Measurements from ENCODE around the gene CAPN15.

Gene CAPN15

GRCh38 chr16:526181-527014 lies 1.1 kb upstream of the CAPN15 start:
- Histone ChIP-seq H3K79me2 (ENCODE audit: control insufficient read depth, insufficient read depth, low read length, unreplicated experiment) (peaks cover 53% of the 10 kb centered on the region), H2AFZ (ENCODE audit: low read length, unreplicated experiment) (no peak overlapping the region), H3K4me3 (ENCODE audit: low read depth, low read length) (peak overlapping the region; percentile 83), H3K27ac (ENCODE audit: low read depth, low read length) (peak overlapping the region; percentile 91), H3K4me1 (ENCODE audit: control insufficient read depth, insufficient read depth, low read length, unreplicated experiment) (peaks cover 39% of the 10 kb centered on the region), H3K27me3 (ENCODE audit: insufficient read depth, low read length) (no peaks in the 10 kb centered on the region), H3K36me3 (ENCODE audit: insufficient read depth, low read length) (no peaks in the 10 kb centered on the region)

DNA sequence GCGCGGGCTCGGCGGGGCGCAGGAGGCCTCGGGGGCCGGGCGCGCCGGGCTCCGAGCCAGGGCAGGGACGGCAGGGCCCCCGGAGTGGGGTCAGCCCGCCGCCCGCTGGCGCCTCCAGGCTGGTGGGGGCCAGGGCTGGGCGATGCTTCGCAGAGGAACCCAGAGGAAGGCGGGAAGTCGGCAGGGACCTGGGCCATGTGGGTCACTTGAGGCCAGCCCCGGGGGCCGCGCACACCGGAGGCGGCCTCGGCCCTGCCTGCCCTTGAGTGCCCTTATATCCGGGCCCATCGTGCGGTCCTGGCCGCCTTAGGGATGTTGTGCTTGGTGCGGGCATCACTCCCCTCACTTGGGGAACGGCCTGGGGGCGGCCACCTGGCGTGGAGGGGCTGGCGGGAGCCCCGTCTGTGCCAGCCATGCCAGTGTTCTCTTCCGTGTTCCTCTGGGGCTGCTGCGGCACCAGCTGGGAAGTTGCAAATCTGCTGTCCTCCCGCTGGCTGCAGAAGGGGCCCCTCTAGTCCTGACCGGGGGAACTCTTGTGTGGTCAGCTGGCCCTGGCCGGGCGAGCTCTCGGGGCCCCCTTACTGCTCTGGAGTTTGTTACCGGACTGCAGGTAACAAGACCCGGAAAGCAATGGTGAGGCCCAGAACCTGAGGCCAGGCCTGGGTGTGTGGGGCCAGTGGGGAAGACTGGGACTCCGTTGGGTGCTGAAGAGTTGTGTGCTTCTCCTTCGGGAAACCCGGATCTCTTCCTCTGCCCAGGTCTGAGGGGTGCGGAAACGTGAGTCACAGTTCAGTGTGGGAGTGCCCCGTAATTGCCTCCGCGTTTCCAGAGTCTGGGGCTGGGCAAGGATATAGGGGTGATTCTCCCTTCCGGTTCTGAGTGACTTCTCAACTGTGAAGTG lies 849 bp downstream of the CAPN15 start:
- Histone ChIP-seq H2AFZ (ENCODE audit: low read length, unreplicated experiment) (no peak overlapping the region), H3K36me3 (ENCODE audit: insufficient read depth, low read length) (no peaks in the 10 kb centered on the region), H3K27ac (ENCODE audit: low read depth, low read length) (peak overlapping the region; percentile 84), H3K27me3 (ENCODE audit: insufficient read depth, low read length) (no peaks in the 10 kb centered on the region), H3K79me2 (ENCODE audit: control insufficient read depth, insufficient read depth, low read length, unreplicated experiment) (peaks cover 68% of the 10 kb centered on the region), H3K4me3 (ENCODE audit: low read depth, low read length) (peak overlapping the region; percentile 98), H3K4me1 (ENCODE audit: control insufficient read depth, insufficient read depth, low read length, unreplicated experiment) (peaks cover 39% of the 10 kb centered on the region)

- H3K4me3 ChIP-seq (ENCODE audit: low read depth, low read length): peak overlapping the region; percentile 98
- peak overlapping the region; percentile 84 for H3K27ac ChIP-seq (ENCODE audit: low read depth, low read length)
- H3K36me3 ChIP-seq (ENCODE audit: insufficient read depth, low read length): no peaks in the 10 kb centered on the region
- H3K4me1 ChIP-seq (ENCODE audit: control insufficient read depth, insufficient read depth, low read length, unreplicated experiment): peaks cover 41% of the 10 kb centered on the region
- H2AFZ ChIP-seq (ENCODE audit: low read length, unreplicated experiment): no peak overlapping the region
- peaks cover 73% of the 10 kb centered on the region for H3K79me2 ChIP-seq (ENCODE audit: control insufficient read depth, insufficient read depth, low read length, unreplicated experiment)
- no peaks in the 10 kb centered on the region for H3K27me3 ChIP-seq (ENCODE audit: insufficient read depth, low read length)
Measured at GRCh38 chr16:529012-529575, 1.6 kb downstream of the CAPN15 start.

DNA sequence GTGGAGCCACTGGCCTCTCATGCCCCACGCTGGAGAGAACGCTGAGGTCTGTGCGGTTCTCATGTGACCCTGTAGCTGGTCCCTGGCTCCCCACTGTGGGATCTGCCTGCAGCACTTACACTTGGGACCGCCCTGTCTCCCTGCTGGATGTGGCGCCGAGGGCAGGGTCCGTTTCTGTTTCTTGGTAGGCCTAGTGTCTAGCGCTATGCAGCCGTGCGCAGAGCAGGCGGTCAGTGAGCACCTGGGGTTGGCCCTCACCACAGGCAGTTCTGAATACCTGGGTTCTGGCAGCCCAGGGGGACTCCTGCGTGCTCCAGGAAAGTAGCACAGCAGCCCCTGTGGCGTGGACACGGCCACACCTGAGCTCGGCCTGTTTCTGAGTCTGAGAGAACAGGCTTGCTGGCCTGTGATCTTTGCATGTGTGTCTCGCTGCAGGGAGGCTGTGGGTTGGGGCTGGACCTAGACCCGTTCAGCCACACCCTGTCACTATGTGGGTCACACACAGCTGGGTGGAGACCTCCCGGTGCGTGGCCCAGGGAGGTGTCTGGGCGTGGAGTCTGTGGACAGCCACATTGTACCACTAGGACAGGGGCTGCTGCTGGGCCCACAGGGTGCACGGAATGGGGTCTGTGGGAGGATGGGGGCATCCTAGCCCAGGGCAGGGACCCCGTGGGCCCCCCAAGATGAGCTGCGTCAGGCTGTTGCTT lies 2.8 kb downstream of the CAPN15 start:
- H2AFZ ChIP-seq (ENCODE audit: low read length, unreplicated experiment): no peak overlapping the region
- no peaks in the 10 kb centered on the region for H3K36me3 ChIP-seq (ENCODE audit: insufficient read depth, low read length)
- peaks cover 41% of the 10 kb centered on the region for H3K4me1 ChIP-seq (ENCODE audit: control insufficient read depth, insufficient read depth, low read length, unreplicated experiment)
- peak overlapping the region; percentile 98 for H3K4me3 ChIP-seq (ENCODE audit: low read depth, low read length)
- peaks cover 79% of the 10 kb centered on the region for H3K79me2 ChIP-seq (ENCODE audit: control insufficient read depth, insufficient read depth, low read length, unreplicated experiment)
- 0 out of 2 replicates have a peak overlapping the region, but pooled peaks have one; percentile 84 for H3K27ac ChIP-seq (ENCODE audit: low read depth, low read length)
- H3K27me3 ChIP-seq (ENCODE audit: insufficient read depth, low read length): no peaks in the 10 kb centered on the region

GRCh38 chr16:531494-532125 lies 4.1 kb downstream of the CAPN15 start:
- Histone ChIP-seq H3K4me1 (ENCODE audit: control insufficient read depth, insufficient read depth, low read length, unreplicated experiment) (peaks cover 39% of the 10 kb centered on the region), H3K36me3 (ENCODE audit: insufficient read depth, low read length) (no peaks in the 10 kb centered on the region), H3K27ac (ENCODE audit: low read depth, low read length) (no peak overlapping the region), H3K79me2 (ENCODE audit: control insufficient read depth, insufficient read depth, low read length, unreplicated experiment) (peaks cover 81% of the 10 kb centered on the region), H3K27me3 (ENCODE audit: insufficient read depth, low read length) (no peaks in the 10 kb centered on the region), H3K4me3 (ENCODE audit: low read depth, low read length) (no peak overlapping the region), H2AFZ (ENCODE audit: low read length, unreplicated experiment) (no peak overlapping the region)

DNA sequence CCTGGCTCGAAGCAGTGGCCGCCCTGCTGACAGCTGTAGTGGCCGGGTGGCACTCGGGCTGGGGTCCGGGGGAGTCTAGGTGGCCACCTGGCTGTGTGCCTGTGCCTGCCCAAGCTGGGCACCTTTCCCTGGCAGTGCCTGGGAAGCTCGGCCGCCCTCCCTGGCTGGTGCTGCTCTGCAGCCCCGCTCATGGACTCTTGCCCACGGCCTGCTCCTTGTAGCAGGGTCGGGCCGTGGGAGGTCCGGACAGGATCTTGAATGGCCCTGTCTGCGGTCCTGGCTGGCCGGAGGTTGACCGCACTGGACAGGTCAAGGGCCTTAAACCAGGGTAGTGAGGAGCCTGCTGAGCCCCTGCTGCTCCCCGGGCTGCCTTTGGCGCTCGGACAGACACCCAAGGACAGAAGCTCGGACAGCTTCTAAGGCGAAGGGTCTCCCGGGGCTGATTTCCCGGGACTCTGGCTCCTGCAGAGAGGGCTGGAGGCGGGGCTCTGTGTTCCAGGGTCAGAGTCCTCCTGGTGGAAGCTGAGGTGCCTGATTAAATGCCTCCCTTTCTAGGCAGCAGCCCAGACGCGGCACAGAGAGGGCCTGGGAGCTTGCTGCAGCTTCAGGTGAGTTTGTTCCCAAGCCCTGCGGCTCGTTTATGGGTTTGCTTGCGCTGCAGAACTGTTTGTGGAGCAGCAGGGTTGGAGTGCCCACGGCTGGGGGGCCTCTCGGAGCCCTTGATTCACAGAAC lies 6.0 kb downstream of the CAPN15 start:
- H3K36me3 ChIP-seq (ENCODE audit: insufficient read depth, low read length): no peaks in the 10 kb centered on the region
- H3K27me3 ChIP-seq (ENCODE audit: insufficient read depth, low read length): no peaks in the 10 kb centered on the region
- H3K79me2 ChIP-seq (ENCODE audit: control insufficient read depth, insufficient read depth, low read length, unreplicated experiment): peaks cover 92% of the 10 kb centered on the region
- no peak overlapping the region for H2AFZ ChIP-seq (ENCODE audit: low read length, unreplicated experiment)
- peaks cover 39% of the 10 kb centered on the region for H3K4me1 ChIP-seq (ENCODE audit: control insufficient read depth, insufficient read depth, low read length, unreplicated experiment)
- H3K4me3 ChIP-seq (ENCODE audit: low read depth, low read length): no peak overlapping the region
- no peak overlapping the region for H3K27ac ChIP-seq (ENCODE audit: low read depth, low read length)

DNA sequence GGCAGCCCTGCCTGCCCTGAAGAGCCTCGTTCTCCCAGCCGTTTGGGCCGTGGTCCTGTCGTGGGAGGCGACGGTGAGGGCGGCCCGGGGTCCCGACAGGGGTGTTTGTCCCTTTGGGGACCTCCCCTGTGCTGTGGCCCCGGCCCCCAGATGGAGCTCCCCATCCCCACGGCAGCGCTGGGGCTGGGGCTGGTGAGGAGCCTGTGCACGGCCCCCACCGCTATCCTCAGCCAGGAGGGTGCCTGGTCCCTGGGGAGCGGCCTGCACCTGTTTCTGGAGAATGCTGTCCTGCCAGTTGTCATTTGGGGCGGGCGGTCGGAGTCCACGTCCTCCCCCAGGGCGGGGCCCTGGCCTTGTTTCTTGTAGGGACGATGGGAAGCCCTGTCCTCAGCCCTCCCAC lies 6.6 kb downstream of the CAPN15 start:
- no peak overlapping the region for H3K27ac ChIP-seq (ENCODE audit: low read depth, low read length)
- H3K4me3 ChIP-seq (ENCODE audit: low read depth, low read length): no peak overlapping the region
- no peak overlapping the region for H2AFZ ChIP-seq (ENCODE audit: low read length, unreplicated experiment)
- H3K4me1 ChIP-seq (ENCODE audit: control insufficient read depth, insufficient read depth, low read length, unreplicated experiment): peaks cover 39% of the 10 kb centered on the region
- H3K79me2 ChIP-seq (ENCODE audit: control insufficient read depth, insufficient read depth, low read length, unreplicated experiment): peaks cover 92% of the 10 kb centered on the region
- no peaks in the 10 kb centered on the region for H3K36me3 ChIP-seq (ENCODE audit: insufficient read depth, low read length)
- H3K27me3 ChIP-seq (ENCODE audit: insufficient read depth, low read length): no peaks in the 10 kb centered on the region

DNA sequence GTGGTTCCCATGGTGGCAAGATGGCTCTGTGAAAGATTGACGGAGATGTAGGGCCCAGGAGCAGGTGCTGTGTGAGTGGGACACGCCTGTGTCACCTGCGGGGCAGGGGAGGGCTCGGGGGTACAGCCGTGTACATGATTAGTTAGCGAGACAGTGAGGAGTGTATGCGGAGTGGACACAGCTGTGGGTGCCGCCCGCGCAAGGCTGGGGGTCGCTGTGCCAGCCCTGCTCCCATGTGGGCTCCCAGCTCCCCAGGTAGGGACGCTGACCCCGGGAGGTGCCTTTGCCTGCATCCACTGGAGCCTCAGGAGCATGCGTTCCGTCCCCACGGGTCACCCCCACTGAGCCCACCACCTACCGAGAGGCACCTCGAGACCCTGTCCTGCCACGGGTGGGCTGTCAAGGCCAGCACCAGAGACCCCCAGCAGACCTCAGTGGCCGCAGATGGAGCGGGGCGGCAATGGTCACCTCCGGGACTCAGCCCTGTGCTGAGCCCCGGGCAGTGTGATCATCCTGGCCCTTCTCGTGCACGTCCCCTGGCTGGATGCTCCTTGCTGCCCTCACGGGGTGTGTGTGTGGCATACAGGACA lies 7.4 kb downstream of the CAPN15 start:
- H2AFZ ChIP-seq (ENCODE audit: low read length, unreplicated experiment): no peak overlapping the region
- H3K27me3 ChIP-seq (ENCODE audit: insufficient read depth, low read length): no peaks in the 10 kb centered on the region
- no peak overlapping the region for H3K4me3 ChIP-seq (ENCODE audit: low read depth, low read length)
- H3K27ac ChIP-seq (ENCODE audit: low read depth, low read length): peak overlapping the region; percentile 15; the same call in 1 of the 2 replicates
- peaks cover 38% of the 10 kb centered on the region for H3K4me1 ChIP-seq (ENCODE audit: control insufficient read depth, insufficient read depth, low read length, unreplicated experiment)
- peaks cover 91% of the 10 kb centered on the region for H3K79me2 ChIP-seq (ENCODE audit: control insufficient read depth, insufficient read depth, low read length, unreplicated experiment)
- no peaks in the 10 kb centered on the region for H3K36me3 ChIP-seq (ENCODE audit: insufficient read depth, low read length)

Measured in ACC112 (cell line).